HG02970 (cell line): ENCODE measurements around the gene DHFR2.

Experiments used
- ATAC-seq: cut with Tn5 transposase; IDR thresholded peaks from one replicate; pipeline ENCODE4 v1.9.1; 2021; ENCODE audit warnings: mild to moderate bottlenecking, moderate library complexity, moderate number of reproducible peaks; ENCODE audit not compliant: unreplicated experiment, low FRiP score

DHFR2 gene

DNA sequence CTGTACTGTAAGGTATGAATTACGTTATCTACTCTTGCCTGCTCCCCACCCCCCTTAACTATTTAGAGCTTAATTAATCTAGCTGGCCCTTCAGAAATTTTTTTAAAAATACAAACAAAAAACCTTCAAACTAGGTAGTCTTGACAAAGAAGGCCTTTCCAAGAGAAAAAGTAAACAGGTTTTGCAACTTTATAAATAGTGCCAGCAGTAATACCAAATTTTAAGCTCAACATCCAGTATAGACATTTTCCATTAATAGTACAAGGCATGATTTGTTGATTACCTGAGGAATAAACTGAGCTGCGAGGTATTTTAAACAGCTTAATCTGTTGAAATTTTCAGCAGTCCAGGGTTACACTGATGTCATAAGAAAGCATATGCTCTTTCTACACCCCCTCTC, 54.5 kb downstream of the DHFR2 start:
- no peak for ATAC-seq
